GM10248 (cell line): ENCODE results near the gene GMEB1.
A peak's percentile ranks its signal among the peaks of the same experiment; 100 is the strongest.

ENCODE experiments used
- CTCF ChIA-PET: fragments of 300-600 bp; sonication (Branson Sonifier 250); formaldehyde crosslinking; extraction: SDS; loops from one replicate; lab custom pipeline; 2021; ENCODE audit warnings: antibody characterized with exemption; lab: Yijun Ruan, JAX
- POLR2A ChIA-PET: fragments of 350-650 bp; sonication (Branson Sonifier 250); formaldehyde crosslinking; extraction: SDS; loops from one replicate; lab custom pipeline; 2020; ENCODE audit warnings: antibody characterized with exemption; lab: Yijun Ruan, JAX
- DNase-seq: peaks from one replicate; pipeline ENCODE4 v3.0.0; 2012; ENCODE audit errors: extremely low spot score
- TF ChIP-seq, protein P1 (sequence below): IDR thresholded peaks from 2 replicates; pipeline ENCODE4 v1.5.1; 2012; ENCODE audit warnings: mild to moderate bottlenecking, low read depth; ENCODE audit errors: extremely low read depth, missing control alignments, control extremely low read depth

The GMEB1 gene

DNA sequence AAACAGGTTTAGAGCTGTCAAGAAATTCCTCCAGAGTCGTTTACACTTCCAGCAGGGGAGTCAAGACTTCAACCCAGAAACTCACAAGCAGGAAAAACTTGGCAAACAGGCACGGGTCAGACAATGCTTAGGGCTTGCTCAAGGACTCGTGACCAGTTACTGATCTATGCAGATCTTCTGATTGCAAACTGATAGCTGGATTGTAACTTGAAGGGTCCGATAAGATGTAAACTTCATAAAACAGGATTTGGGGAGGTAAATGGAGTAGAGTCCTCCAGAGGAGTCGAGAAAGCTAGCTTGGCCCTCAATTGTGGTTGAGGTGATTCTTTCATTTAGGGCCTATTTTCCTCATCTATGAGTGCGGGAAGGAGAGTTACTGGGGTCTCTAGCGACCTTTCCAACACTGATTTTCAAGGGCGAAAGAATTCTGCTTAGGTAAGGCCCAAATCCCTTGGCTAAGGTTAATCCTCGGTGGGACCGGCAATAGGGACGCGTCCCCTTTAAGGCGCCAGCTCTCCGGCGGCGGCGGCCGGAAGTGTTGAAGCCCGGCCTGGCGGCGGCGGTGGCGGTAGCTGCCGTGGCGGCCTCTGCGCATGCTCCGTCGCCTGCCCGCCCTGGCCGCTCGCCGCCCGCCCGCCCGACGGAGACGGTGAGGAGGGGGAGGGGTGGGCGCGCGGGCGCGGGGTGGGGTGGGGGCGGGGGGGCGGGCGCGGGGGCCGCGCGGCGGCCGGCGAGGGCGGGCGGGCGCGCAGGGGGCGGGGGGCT, at the start of gene GMEB1:
Gene GMEB1, plus strand, starts transcription at position 594 of the 765 bp plus-strand sequence. CDS start 14,829 bp downstream, outside the sequence.
- TF ChIP-seq, protein P1, sequence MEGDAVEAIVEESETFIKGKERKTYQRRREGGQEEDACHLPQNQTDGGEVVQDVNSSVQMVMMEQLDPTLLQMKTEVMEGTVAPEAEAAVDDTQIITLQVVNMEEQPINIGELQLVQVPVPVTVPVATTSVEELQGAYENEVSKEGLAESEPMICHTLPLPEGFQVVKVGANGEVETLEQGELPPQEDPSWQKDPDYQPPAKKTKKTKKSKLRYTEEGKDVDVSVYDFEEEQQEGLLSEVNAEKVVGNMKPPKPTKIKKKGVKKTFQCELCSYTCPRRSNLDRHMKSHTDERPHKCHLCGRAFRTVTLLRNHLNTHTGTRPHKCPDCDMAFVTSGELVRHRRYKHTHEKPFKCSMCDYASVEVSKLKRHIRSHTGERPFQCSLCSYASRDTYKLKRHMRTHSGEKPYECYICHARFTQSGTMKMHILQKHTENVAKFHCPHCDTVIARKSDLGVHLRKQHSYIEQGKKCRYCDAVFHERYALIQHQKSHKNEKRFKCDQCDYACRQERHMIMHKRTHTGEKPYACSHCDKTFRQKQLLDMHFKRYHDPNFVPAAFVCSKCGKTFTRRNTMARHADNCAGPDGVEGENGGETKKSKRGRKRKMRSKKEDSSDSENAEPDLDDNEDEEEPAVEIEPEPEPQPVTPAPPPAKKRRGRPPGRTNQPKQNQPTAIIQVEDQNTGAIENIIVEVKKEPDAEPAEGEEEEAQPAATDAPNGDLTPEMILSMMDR, result no peak
- peak; percentile 96 for DNase-seq
- CTCF ChIA-PET, result interaction anchor here (0.7 to 2.4 kb wide), 5 partner anchors 12 to 420 kb away, joined by 3 to 12 read pairs (median 3); partner anchors contain the start of gene YTHDF2
- POLR2A ChIA-PET, result interaction anchor here (1.2 to 2.1 kb wide), 4 partner anchors 20 to 87 kb away, joined by 5 to 11 read pairs (median 8); partner anchors contain the start of genes RNU11 and TAF12

DNA sequence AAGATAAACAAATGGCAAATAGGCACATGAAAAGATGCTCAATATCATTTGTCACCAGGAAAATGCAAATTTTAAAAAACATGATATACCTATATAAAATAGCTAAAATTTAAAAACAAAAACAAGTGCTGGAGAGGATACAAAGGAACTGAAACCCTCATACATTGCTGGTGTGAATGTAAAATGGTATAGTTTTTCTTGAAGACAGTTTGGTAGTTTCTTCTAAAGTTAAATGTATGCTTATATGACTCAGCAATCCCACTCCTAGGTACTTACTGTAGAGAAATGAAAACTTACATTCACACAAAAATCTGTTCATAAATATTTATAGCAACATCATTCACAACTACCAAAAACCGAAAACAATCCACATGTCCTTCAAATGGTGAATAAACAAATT, 36.9 kb upstream of the GMEB1 start:
- DNase-seq, result peak; percentile 28
- POLR2A ChIA-PET, result interaction anchor here (0.9 kb wide), 1 partner anchor 401 kb away, joined by 4 read pairs; no protein-coding TSS in a partner anchor
- TF ChIP-seq, protein P1, result no peak
- CTCF ChIA-PET, result interaction anchor here (1.6 kb wide), 1 partner anchor 14 kb away, joined by 4 read pairs; no protein-coding TSS in a partner anchor

GRCh38 chr1:28632560-28632959, 36.0 kb upstream of the GMEB1 start:
- CTCF ChIA-PET, result interaction anchor here (1.3 to 1.6 kb wide), 3 partner anchors 9 to 30 kb away, joined by 3 to 4 read pairs (median 4); no protein-coding TSS in a partner anchor
- POLR2A ChIA-PET, result interaction anchor here (1.0 kb wide), 1 partner anchor 11 kb away, joined by 6 read pairs; the partner anchor contains the start of gene TAF12

GRCh38 chr1:28640766-28641165, 27.8 kb upstream of the GMEB1 start:
- TF ChIP-seq, protein P1, result peak; percentile 21
- no peak for DNase-seq
- ChIA-PET POLR2A (interaction anchor here (0.6 to 2.0 kb wide), 3 partner anchors 9 to 135 kb away, joined by 3 to 7 read pairs (median 5); partner anchors contain the start of gene RCC1), CTCF (interaction anchor here (0.9 to 3.1 kb wide), 10 partner anchors 8 to 398 kb away, joined by 3 to 11 read pairs (median 4); partner anchors contain the start of genes RNU11, TRNAU1AP and YTHDF2)

More at GRCh38 chr1:28632560-28632959, 36.0 kb upstream of the GMEB1 start:
- TF ChIP-seq, protein P1, result no peak
- DNase-seq, result no peak

GRCh38 chr1:28642056-28642846, 26.3 kb upstream of the GMEB1 start:
- CTCF ChIA-PET, result interaction anchor here (0.8 to 3.1 kb wide), 8 partner anchors 8 to 267 kb away, joined by 3 to 11 read pairs (median 3); partner anchors contain the start of gene YTHDF2
- no peak for DNase-seq
- POLR2A ChIA-PET, result interaction anchor here (0.6 to 3.2 kb wide), 12 partner anchors 14 to 406 kb away, joined by 3 to 49 read pairs (median 5); partner anchors contain the start of genes ATP5IF1, GMEB1, RCC1 and TRNAU1AP
- TF ChIP-seq, protein P1, result no peak
